Liver (tissue), 9 donors: Measurements from ENCODE around the gene EOGT. TPM values are rescaled to one million over a fixed set of nuclear protein-coding genes. Genes with fewer than 3 reads are reported as not detected.

ENCODE experiments used
- DNase-seq: peaks from one replicate; pipeline ENCODE4 v3.0.0-alpha.2; 2017; ENCODE audit warnings: low spot score
- H3K27ac ChIP-seq, 2 donors: one replicate each; pipeline ENCODE4 v1.7.0; 2013; ENCODE audit warnings: inconsistent platforms in 2 of 2, low read length in 2 of 2, control low read depth in 1 of 2, low read depth in 1 of 2, mild to moderate bottlenecking in 1 of 2
- H3K27me3 ChIP-seq, 4 donors: one replicate each; pipeline versions ENCODE4 v1.6.1 to v1.7.0; 2013; ENCODE audit warnings: low read length in 3 of 4, inconsistent platforms in 1 of 4, mild to moderate bottlenecking in 1 of 4, moderate library complexity in 1 of 4; ENCODE audit not compliant: control insufficient read depth in 4 of 4, insufficient read depth in 4 of 4
- H3K36me3 ChIP-seq, 4 donors: one replicate each; pipeline versions ENCODE4 v1.6.1 to v1.7.0; 2013; ENCODE audit warnings: low read length in 3 of 4, mild to moderate bottlenecking in 3 of 4, low read depth in 1 of 4, moderate library complexity in 1 of 4; ENCODE audit not compliant: control insufficient read depth in 4 of 4, insufficient read depth in 3 of 4
- H3K4me1 ChIP-seq, 4 donors: one replicate each; pipeline versions ENCODE4 v1.6.1 to v1.7.0; 2013; ENCODE audit warnings: low read length in 3 of 4, mild to moderate bottlenecking in 3 of 4, moderate library complexity in 1 of 4; ENCODE audit not compliant: control insufficient read depth in 4 of 4, insufficient read depth in 4 of 4
- H3K4me3 ChIP-seq, 3 donors: one replicate each; pipeline versions ENCODE4 v1.6.1 to v1.7.0; 2013; ENCODE audit warnings: low read length in 3 of 3, control low read depth in 1 of 3, low read depth in 1 of 3, mild to moderate bottlenecking in 1 of 3
- H3K9ac ChIP-seq, 2 donors: one replicate each; pipeline ENCODE4 v1.7.0; 2013; ENCODE audit warnings: low read length in 2 of 2, mild to moderate bottlenecking in 2 of 2, moderate library complexity in 2 of 2, control low read depth in 1 of 2, low read depth in 1 of 2
- H3K9me3 ChIP-seq, 4 donors: one replicate each; pipeline versions ENCODE4 v1.6.1 to v1.7.0; 2013; ENCODE audit warnings: low read length in 3 of 4; ENCODE audit not compliant: control insufficient read depth in 4 of 4
- EGR1 ChIP-seq, 2 donors: IDR thresholded peaks; 2 replicates each; pipeline ENCODE4 v1.6.1; 2016 to 2018; ENCODE audit warnings: antibody characterized with exemption in 2 of 2, low read depth in 2 of 2
- FOXA1 ChIP-seq: IDR thresholded peaks from 2 replicates; pipeline ENCODE4 v1.6.1; 2016; ENCODE audit warnings: antibody characterized with exemption
- FOXA2 ChIP-seq: IDR thresholded peaks from 2 replicates; pipeline ENCODE4 v1.6.1; 2016; ENCODE audit warnings: antibody characterized with exemption
- HNF4A ChIP-seq, 2 donors: conservative IDR thresholded peaks; 2 replicates each; pipeline ENCODE4 v1.6.1; 2016; ENCODE audit warnings: antibody characterized with exemption in 2 of 2, mild to moderate bottlenecking in 2 of 2
- HNF4G ChIP-seq: IDR thresholded peaks from 2 replicates; pipeline ENCODE4 v1.6.1; 2016; ENCODE audit warnings: antibody characterized with exemption
- JUND ChIP-seq, 2 donors: IDR thresholded peaks; 2 replicates each; pipeline ENCODE4 v1.6.1; 2016; ENCODE audit warnings: antibody characterized with exemption in 2 of 2
- NR2F2 ChIP-seq: IDR thresholded peaks from 2 replicates; pipeline ENCODE4 v1.6.1; 2016; ENCODE audit warnings: antibody characterized with exemption
- RAD21 ChIP-seq, 2 donors: IDR thresholded peaks; 2 replicates each; pipeline ENCODE4 v1.6.1; 2016; ENCODE audit warnings: antibody characterized with exemption in 2 of 2, mild to moderate bottlenecking in 2 of 2
- RXRA ChIP-seq, 2 donors: IDR thresholded peaks; 2 replicates each; pipeline ENCODE4 v1.6.1; 2017 to 2018; ENCODE audit warnings: antibody characterized with exemption in 2 of 2, mild to moderate bottlenecking in 1 of 2
- TAF1 ChIP-seq: conservative IDR thresholded peaks from 2 replicates; pipeline ENCODE4 v1.6.1; 2016; ENCODE audit warnings: antibody characterized with exemption, mild to moderate bottlenecking
- YY1 ChIP-seq: IDR thresholded peaks from 2 replicates; pipeline ENCODE4 v1.6.1; 2016; ENCODE audit warnings: antibody characterized with exemption, mild to moderate bottlenecking
- WGBS: extraction: QIAGEN DNeasy Blood & Tissue Kit; methylation state at CpG from one replicate; pipeline ENCODE4 v1.1.7; 2013; 5-methylcytosine and 5-hydroxymethylcytosine counted together
- polyA plus RNA-seq, 2 donors: library from polyadenylated mRNA; stranded (reverse) in 1 of 2; unstranded in 1 of 2; fragments of 200-250 nt in 1 of 2; fragments of >200 nt in 1 of 2; fragmentation: Nextera tagmentation in 1 of 2; extraction: Ambion mirVana in 1 of 2; gene quantifications; one replicate each; pipeline versions ENCODE4 v1.2.1 to v1.2.3, GENCODE V29; 2013 to 2015
- total RNA-seq, 2 donors: library from RNA; depleted of rRNA; stranded (reverse); fragments of >200 nt; gene quantifications; one replicate each; pipeline ENCODE4 v1.2.3, GENCODE V29; 2014
- TF ChIP-seq, protein P1 (sequence below): fragments of 150-350 bp; IDR thresholded peaks from 2 replicates; pipeline ENCODE4 v1.5.1; 2017; ENCODE audit warnings: improper control_type of control experiment, low read depth, low read length; ENCODE audit not compliant: missing input control
- TF ChIP-seq, protein P2 (sequence below): IDR thresholded peaks from 2 replicates; pipeline ENCODE4 v1.6.1; 2016; ENCODE audit warnings: antibody characterized with exemption
- TF ChIP-seq, protein P3 (sequence below): IDR thresholded peaks from 2 replicates; pipeline ENCODE4 v1.6.1; 2016; ENCODE audit warnings: antibody characterized with exemption
- TF ChIP-seq, protein P4 (sequence below): IDR thresholded peaks from 2 replicates; pipeline ENCODE4 v1.6.1; 2016; ENCODE audit warnings: antibody characterized with exemption
- donor health status: healthy.
- donor health status: healthy.
- donor health status: healthy.
- donor health status: healthy.
- donor health status: healthy.

EOGT gene
- total and polyA plus RNA-seq, 4 donors: 2.6 to 7.5 (median 5.1) TPM

DNA sequence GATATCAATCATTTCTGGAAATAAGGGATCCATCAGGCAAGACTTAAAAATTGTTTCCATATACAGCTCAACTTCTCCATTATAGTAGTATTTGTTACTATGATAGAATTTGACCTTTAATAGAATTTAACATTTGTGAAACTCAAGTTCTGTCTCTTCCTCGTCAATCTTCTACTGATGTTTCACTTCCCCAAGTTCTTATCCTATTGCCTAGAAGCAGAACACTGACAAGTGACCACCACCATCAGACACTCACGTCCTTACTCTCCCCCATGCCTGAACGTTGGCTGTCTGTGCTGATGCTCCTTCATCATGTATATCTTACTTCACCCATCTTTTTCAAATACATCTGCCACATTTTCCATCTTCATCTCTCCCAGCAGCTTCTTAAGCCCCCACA is 54.6 kb downstream of the EOGT start:
- Histone ChIP-seq H3K4me1 (no peaks in the 10 kb centered on the region), H3K9me3 (no peaks in the 10 kb centered on the region), H3K27me3 (peaks cover 0 to 5% (median 0%) of the 10 kb centered on the region in 4 donors), H3K4me3 (no peak overlapping the region), H3K27ac (no peak overlapping the region), H3K36me3 (no peaks in the 10 kb centered on the region), H3K9ac (no peak overlapping the region)
- WGBS: 57% methylated on average over 3 of the region's 3 CpGs
- DNase-seq: no peak
- TF ChIP-seq HNF4G (no peak), RXRA (IDR thresholded peaks at IDR 0.05) (no peak)
- TF ChIP-seq, protein P1, sequence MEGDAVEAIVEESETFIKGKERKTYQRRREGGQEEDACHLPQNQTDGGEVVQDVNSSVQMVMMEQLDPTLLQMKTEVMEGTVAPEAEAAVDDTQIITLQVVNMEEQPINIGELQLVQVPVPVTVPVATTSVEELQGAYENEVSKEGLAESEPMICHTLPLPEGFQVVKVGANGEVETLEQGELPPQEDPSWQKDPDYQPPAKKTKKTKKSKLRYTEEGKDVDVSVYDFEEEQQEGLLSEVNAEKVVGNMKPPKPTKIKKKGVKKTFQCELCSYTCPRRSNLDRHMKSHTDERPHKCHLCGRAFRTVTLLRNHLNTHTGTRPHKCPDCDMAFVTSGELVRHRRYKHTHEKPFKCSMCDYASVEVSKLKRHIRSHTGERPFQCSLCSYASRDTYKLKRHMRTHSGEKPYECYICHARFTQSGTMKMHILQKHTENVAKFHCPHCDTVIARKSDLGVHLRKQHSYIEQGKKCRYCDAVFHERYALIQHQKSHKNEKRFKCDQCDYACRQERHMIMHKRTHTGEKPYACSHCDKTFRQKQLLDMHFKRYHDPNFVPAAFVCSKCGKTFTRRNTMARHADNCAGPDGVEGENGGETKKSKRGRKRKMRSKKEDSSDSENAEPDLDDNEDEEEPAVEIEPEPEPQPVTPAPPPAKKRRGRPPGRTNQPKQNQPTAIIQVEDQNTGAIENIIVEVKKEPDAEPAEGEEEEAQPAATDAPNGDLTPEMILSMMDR: no peak

DNA sequence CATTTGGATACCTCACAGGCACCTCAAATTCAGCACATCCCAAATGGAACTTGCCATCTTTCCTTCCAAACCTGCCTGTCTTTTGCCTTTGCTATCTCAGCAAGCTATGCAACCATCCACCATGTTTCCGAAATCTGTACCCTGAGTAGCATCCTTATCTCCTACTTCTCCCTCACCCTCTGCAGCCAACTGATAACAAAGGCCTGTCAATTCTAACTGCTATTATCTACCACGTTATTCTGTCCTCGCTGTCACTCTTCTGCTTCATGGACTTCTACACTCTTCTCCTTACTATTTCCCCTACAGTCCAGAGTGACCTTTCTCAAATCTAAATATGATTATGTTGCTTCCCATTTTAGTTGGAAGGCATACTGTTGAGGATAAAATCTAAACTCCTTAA is 55.6 kb downstream of the EOGT start:
- H3K4me1 ChIP-seq: no peaks in the 10 kb centered on the region
- H3K36me3 ChIP-seq: no peaks in the 10 kb centered on the region
- 73% methylated on average over 3 of the region's 3 CpGs for WGBS

More for the DNA sequence above, 55.6 kb downstream of the EOGT start:
- H3K9me3 ChIP-seq: no peaks in the 10 kb centered on the region
- no peak for DNase-seq
- H3K27me3 ChIP-seq: peaks cover 0 to 5% (median 0%) of the 10 kb centered on the region in 4 donors
- H3K27ac ChIP-seq: no peak overlapping the region
- TF ChIP-seq RXRA (IDR thresholded peaks at IDR 0.05) (no peak), JUND (IDR thresholded peaks at IDR 0.05) (no peak), FOXA2 (no peak), HNF4A (conservative IDR thresholded peaks at IDR 0.05) (no peak), EGR1 (IDR thresholded peaks at IDR 0.05; ENCODE audit: low read depth in 2 of 2) (no peak), TAF1 (no peak), NR2F2 (no peak), HNF4G (no peak), YY1 (no peak), RAD21 (IDR thresholded peaks at IDR 0.05) (no peak), FOXA1 (no peak)
- TF ChIP-seq, protein P2, sequence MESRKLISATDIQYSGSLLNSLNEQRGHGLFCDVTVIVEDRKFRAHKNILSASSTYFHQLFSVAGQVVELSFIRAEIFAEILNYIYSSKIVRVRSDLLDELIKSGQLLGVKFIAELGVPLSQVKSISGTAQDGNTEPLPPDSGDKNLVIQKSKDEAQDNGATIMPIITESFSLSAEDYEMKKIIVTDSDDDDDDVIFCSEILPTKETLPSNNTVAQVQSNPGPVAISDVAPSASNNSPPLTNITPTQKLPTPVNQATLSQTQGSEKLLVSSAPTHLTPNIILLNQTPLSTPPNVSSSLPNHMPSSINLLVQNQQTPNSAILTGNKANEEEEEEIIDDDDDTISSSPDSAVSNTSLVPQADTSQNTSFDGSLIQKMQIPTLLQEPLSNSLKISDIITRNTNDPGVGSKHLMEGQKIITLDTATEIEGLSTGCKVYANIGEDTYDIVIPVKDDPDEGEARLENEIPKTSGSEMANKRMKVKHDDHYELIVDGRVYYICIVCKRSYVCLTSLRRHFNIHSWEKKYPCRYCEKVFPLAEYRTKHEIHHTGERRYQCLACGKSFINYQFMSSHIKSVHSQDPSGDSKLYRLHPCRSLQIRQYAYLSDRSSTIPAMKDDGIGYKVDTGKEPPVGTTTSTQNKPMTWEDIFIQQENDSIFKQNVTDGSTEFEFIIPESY: no peak
- TF ChIP-seq, protein P1: no peak
- TF ChIP-seq, protein P3, sequence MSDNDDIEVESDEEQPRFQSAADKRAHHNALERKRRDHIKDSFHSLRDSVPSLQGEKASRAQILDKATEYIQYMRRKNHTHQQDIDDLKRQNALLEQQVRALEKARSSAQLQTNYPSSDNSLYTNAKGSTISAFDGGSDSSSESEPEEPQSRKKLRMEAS: no peak
- TF ChIP-seq, protein P4, sequence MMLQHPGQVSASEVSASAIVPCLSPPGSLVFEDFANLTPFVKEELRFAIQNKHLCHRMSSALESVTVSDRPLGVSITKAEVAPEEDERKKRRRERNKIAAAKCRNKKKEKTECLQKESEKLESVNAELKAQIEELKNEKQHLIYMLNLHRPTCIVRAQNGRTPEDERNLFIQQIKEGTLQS: no peak
- H3K9ac ChIP-seq: no peak overlapping the region
- no peak overlapping the region for H3K4me3 ChIP-seq
